ENCODE data around the gene DNAL4.

DNAL4 gene, protein sequence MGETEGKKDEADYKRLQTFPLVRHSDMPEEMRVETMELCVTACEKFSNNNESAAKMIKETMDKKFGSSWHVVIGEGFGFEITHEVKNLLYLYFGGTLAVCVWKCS

DNA sequence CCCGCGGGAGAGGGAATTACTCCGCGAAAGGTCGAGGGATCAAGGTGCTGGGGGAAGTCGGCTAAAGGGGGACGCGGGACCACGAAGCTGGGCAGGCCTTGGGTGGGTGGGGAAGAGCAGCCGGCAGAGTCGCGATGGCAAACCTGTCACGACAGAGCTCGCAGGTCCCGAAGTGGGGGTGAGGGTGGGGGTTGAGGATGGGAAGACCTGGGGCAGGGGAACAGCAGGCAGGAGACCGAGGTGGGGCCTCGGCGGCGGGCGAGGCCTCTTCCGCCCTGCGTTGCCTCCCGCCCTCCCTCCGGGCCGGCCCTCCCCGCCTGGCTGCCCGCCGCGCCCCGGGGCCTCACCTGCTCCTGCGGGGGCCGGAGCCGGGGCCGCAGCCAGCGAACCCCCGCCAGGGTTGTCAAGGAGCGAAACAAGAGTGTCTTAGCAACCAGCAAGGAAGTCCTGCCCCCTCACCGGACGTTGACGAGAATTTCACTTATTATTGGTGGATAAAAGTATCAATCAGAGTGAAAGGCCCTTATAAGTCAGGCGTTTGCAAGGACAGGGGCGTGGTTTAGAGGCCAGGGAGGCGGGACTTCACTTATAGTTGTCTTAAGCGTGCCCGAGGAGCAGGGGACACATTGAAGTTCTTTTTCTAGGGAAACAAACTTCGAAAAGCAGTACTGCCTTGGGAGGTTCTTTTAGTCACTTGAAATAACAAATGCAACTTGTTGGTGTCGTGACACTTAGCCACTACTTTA lies at the start of gene DNAL4:
Gene DNAL4 (minus strand): TSS at position 423 of the 746 bp plus-strand sequence. CDS start 11,412 bp downstream, outside the sequence.
- peak; percentile 78 for DNase-seq

DNA sequence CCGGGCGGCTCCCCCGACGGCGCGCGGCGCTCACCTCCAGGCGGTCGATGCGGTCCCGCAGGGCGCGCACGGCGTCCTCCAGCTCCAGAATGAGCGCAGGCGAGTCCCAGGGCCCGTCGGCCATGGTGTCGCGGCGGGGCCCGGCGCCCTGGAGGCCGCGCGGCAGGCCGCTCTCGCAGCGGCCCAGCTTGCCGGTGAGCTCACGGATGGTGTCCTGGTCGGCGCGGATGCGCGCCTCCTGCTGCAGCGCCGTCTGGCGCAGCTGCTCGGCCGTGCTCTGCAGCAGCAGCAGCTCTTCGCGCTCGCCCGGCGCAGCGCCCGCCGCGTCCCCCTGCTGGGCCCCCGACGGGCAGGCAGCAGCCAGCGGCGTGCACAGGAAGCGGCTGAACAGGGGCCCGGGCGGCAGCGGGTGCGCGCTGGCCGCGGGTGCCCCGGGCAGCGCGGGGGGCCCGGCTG lies 49.3 kb upstream of the DNAL4 start:
- DNase-seq = no peak

DNA sequence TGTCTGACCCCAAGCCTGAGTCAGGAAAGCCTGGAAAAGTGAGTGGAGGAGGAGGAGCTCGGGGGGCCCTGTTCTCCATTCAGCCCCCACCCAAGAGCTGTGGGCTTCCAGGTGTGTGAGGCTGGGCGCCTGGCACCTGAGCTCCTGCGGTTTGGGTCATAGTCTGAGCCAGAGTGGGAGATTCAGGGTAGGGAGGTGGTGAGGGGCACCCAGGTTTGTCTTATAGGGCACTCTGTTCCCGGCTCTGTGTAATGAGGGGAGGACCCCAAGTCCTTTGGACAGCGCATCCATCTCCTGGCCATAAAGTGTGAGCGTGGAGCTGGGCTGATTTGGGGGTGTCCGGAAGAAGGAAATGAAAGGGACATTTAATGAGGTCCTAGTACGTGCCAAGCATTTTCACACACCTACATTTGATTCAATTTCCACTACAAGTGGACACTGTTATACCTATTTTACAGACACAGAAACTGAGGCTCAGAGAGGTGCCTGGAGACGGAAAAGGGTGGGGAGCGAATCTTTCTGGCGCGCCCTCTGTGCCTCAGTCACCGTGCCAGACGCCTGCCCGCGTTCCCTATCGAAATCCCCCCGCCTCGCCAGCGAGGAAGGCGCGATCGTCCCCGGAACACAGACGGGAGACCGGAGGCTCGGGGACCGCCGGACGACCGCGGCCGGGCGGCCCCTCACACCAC lies 48.7 kb upstream of the DNAL4 start:
- DNase-seq = no peak

DNA sequence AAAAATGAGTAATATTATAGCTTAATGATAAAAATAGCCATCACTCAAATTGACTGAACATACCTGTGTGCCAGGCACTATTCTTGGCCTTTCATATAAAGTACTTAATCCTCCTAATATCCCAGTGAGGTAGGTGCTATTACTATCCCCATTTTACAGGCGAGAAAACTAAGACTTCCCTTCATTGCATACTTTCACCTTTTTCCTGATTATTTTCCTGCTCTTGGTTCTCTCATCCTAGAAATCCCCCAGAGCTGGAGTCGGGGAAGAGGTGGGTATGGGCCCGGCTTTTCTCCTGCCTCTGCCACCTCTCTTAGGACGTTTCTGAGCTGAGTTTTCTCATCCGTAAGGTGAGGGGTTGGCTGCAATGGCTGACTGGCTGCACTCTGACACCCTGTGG lies 47.7 kb upstream of the DNAL4 start:
- no peak for DNase-seq

DNA sequence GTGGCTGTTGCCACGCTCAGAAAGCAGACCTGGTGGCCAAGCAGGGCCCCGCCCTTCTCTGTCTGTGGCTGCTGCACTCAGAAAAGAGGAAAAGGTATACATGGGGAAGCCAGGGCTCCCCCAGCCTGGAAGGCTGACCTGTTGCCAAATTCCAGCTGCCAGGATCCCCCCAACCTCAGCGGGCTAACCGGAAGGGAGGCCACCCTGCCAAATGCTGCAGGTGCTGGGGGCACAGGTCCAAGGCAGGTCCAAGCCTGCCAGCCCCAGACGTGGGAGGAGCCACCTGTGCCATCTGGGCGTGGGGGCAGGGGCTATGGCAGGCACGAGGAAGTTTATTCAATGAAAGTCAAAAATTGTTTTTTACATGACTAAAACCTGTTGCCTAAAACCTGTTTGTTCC lies 47.3 kb upstream of the DNAL4 start:
- no peak for DNase-seq

DNA sequence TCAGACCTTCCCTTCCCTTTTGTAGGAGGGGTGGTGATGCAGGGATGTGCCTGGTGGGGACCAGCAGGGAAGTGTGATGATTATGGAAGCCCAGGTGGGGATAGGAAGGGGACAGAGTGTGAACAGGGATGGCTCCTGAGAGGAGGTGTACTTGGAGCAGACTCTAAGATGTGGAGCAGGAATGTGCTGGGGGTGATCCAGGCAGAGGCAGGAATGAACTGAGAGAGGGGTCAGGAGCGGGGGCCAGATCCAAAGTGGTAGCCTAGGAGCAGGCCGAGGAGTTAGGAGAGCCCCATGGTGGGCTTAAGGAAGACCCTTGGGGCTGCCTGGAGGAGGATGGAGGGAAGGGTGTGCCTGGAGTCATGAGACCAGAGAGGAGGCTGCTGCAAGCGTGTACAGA lies 46.2 kb upstream of the DNAL4 start:
- no peak for DNase-seq

DNA sequence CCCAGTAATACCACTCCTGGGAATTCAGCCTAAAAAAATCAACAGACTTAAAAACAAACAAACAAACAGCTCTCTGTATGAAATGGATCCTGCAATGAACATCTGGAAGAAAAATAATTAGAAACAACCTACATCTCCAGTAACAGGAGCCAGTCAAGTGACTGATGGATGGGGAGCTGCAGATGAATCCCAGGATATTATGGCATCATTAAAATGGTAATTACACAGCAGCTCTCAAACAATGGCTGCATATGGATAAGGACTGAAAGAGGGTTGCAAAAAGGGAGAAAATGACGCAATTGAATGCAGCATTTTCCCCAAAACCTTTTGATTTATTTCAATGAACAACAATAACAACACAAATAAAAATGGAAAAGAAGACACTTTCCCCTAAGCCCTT lies 45.7 kb upstream of the DNAL4 start:
- DNase-seq = no peak

DNA sequence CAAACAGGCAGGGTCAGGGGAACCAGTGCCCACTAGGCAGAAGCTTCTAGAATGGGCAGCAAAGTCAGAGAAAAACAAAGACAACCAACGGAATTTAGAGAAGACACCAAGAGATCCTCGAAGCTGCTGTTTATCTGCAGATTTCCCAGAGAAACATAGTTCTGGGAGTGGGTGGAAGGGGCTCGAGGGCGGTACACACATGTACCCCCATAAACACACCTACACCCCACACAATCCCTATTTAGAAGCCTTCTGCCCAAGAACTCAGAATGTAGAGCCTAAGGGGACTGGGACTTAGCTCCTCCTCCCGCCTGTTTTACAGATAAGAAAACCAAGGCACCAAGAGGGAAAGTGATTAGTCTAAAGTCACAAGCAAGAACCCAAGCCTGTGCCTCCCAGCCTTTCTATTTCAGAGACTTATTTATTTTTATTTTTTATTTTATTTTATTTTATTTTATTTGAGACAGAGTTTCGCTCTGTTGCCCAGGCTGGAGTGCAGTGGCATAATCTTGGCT lies 43.5 kb upstream of the DNAL4 start:
- DNase-seq = no peak

DNA sequence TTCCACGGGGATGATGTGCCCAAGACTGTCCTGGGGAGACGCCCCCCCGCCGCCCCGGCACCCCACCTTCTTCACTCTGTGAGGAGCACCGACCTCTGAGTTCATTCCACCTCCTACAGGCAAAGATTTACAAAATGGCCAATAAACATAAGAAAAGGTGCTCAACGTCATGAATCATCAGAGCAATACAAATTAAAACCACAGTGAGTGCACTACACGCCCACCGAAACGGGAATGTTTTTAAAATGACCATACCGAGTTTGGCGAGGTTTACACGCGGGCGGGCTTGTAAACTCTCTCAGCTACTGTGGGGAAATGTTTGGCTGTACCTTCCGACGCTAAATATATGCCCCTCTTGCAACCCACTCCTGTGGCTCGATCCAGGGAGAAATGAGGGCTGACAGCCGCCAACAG lies 42.0 kb upstream of the DNAL4 start:
- DNase-seq = no peak

DNA sequence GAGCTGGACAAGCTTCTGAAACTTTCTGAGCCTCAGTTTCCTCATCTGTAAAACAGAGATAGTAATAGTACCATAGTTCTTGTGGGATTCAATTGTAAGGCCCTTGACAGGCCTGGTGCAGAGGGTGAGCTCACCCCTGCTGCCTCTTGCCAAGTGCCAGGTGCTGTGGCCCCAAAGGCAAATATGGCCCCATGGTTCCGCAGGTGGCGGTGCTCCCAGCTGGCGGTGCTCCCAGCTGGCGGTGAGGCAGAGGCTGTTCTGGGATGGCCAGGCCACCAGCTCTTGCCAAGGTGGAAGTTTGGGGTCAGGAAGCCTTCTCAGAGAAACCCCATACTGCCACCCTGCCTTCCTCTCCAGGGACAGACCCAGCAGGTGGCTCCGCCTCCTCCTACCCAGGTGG lies 41.0 kb upstream of the DNAL4 start:
- DNase-seq = no peak

DNA sequence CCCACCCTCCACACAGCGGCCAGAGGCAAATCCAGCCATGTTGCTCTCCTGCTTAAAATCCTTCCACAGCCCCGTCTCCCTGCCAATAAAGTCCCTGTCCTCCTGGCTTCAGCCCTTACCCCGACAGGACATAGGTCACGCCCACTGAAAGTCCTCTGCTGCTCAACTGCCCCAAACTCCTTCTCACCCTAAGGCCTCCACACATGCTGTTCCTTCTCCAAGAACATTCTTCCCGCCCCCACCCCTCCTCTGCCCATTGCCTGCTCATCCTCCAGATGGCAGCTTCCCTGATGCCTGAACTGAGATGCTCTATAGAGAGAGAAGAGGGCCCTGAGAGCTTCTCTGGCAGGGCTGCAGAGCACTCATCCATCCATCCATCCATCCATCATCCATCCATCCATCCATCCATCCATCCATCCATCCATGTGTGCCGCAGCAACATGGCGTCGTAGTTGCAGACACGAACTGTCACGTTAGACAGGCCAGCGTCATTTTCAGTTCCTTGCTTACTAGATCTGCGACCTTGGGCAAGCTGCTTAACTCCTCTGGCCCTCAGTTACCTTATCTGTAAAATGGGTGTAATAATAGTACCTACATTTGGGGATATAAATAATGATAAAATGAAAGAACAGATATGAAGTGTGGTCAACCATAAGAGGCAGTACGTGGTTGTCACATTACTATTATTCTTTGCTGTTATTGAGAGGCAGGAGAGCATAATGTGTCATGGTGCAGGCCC lies 40.4 kb upstream of the DNAL4 start:
- DNase-seq = no peak

DNA sequence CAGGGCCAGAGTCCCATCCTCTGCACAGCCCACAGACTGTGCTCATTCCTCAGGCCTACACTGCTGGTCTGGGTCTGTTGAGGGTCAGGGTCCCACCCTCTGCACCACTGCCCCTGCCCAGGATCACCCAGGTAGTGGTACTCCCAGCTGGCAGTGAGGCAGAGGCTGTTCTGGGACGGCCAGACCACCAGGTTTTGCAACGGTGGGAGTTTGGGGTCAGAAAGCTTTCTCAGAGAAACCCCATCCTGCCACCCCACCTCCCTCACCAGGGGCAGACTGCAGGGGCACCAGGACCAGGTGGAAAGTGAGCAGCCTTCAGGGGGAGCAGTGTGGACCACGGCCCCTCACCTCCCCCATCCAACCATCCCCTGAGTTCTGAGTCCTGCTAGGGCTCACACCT lies 39.1 kb upstream of the DNAL4 start:
- DNase-seq = no peak

DNA sequence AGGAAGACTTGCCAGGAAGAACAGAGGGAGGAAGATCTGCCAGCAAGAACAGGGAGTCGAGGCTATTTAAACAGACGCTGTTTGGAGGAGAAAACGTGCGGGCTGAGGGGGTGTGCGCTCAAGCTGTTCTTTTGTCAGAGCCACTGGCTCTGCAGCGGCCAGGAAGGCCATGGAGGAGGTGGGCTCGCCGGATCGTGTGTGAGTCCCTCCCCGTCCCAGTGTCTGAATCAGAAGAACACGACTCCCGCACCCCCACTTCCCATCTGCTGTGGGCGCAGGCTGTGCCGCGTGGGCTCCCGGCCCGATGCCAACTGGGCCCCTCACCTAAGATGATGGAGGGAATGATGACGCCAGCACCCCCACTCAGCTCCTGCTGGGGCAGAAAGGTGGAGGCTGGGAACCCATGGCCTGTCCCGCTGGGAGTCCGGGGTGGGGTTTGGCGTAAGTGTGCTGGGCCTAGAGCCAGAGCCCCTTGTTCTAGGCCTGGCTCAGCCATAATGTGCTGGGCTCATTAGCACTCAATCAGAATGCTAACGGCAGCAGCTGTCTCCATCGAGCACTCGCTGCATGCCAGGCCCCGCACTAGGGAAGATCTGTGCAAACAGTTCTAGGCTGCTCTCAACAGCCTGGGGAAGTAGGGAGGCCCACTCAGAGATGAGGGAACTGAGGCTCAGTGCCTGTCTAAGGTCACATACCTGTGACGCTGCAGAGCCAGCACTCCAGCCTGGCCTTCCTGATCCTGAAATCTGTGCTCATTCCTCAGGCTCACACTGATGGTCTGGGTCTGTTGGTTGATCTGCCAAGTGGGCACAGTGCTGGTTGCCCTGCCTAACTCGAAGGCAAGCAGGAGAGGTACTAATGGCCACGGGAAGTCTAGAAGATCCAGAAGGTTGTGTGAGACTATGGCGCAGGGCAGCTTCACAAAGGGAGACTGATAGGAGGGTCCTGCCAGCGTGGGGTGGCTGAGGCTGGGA lies 38.3 kb upstream of the DNAL4 start:
- DNase-seq = no peak

DNA sequence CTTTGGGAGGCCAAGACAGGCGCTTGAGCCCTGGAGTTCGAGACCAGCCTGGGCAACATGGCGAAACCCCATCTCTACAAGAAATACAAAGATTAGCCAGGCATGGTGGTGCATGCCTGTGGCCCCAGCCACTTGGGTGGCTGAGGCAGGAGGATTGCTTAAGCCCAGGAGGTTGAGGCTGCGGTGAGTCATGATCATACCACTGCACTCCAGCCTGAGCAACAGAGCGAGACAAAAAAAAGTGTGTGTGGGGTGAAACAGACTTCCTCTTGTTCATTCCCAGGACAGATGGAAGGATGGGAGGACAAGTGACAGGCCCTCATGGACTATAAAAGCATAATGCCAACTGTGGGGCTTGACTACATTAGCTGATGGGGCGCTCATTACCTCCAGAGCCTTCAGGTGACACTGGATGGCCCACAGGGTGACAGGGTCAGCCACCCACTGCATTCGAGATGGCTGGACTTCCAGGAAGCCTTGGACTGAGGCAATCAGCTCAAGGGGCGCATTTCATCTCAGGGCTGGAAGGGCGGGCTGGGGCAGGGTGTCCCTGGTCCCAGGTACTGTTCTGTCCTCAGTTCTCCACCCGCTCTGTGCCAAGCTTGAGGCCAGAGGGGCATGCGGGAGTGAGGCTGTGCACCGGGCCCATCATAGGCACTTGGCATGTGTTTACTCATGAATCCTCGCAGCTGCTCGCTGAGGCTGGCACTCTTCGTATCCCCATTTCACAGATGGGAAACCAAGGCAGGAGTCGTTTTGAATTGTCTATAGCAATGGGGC lies 37.4 kb upstream of the DNAL4 start:
- no peak for DNase-seq

DNA sequence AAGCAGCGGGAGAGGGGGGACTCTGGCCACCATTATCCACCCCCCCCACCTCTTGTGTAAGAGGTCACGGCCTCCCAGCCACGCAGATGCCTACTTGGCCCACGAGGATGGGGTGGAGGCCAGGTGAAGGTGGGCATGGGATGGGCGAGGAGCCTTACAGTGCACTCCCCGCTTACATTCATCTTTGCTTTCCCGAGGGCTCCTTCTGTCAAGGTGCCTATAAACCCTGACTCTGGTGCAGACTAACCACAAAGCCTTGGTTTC lies 36.8 kb upstream of the DNAL4 start:
- no peak for DNase-seq

DNA sequence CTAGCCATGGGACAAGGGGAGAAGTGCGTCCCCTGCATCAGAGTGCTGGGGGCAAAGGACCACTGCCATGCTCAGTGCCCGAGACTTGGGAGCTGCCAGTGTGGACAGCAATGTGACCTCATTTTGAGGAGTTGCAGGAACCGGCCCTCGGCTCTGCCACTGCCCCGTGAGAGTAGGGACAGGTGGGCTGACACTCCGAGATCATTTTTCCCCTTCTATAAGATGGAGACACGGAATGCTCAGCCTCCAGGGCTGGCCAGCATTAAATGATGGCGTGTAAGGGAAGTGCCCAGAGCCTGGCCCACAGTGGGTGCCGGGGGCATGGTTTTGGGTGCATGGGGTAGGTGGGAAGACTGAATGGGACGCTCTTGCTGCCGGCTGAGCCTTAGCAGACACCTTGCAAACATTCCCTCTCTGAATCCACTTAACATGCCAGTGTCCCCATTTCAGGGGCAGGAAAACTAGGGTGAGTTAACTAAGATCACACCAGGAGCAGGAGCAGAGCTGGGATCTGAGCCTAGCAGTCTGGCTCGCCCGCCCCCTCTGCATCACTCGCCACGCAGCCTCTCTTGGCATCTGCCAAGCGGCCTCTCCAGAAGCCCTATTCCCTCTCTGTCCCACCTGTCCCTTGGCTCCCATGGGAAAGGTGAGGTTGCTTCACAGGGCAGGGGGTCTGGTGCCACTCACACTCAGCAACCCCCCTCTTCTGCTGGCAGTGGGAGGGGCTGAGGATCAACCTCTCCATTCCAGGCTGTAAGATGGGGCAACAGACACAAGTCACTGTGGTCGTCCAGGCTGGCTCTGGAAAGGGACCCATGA lies 36.3 kb upstream of the DNAL4 start:
- DNase-seq = no peak

DNA sequence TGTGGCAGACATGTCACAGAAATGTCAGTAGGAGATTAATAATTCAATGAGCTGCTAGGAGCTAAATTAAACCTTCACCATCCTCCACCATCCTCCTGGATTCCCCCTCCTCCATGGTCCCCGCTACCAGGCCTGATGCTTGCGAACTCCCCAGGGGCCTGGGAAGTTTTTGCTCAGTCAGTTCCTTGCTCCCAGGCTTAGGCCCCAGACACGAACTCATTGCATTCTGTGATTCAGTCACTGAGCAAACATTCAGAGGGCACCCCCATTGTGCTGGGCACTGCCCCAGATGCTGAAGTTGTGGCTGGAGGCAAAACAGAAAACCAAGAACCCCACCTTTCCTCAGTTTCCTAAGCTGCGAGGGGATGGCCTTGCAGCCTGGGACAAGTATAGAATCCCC lies 35.5 kb upstream of the DNAL4 start:
- DNase-seq = no peak

DNA sequence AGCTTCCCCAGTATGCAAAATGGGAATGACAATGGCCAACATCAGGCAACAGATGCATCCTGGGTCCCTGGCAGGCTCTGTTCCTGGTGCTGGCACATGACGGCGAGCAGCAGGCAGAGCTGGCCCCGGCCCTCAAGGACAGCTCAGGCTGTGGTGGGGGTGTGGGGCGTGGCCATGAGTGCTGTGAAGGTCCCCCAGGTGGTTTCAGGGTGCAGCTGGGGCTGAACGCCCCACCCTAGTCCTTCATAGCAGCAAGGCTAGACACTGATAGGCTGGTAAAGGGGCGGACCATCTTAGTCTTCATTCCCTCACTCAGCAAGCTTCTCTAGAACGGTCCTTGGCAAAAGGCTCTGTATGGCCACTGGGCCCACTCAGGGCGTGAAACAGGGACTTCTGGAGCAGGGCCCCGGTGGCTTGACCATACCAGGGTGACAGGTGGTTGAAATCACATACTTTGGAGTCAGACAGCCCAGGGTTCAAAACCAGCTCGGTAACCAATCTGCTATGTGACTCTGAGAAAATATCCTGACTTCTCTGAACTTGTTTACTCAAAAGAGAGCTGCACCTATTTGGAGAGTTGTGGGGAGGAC lies 34.8 kb upstream of the DNAL4 start:
- DNase-seq = no peak

DNA sequence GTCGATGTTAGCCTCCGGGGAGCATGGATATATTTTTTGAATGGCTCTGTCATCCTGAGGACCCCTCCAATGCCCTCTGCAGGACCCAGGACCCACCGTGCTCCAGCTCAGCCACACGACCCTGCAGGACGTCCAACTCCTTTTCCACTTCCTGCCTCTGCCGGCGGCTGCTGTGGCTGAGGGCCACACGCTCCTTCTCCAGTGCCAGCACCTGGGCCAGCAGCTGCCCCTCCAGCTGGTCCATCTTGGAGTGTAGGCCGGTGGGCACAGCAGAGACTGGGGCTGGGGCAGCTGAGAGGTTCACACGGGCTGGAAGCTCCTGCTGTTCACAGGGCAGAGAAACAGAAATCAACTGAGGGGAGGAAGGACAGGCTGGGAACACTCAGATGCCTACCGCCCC lies 34.2 kb upstream of the DNAL4 start:
- no peak for DNase-seq

DNA sequence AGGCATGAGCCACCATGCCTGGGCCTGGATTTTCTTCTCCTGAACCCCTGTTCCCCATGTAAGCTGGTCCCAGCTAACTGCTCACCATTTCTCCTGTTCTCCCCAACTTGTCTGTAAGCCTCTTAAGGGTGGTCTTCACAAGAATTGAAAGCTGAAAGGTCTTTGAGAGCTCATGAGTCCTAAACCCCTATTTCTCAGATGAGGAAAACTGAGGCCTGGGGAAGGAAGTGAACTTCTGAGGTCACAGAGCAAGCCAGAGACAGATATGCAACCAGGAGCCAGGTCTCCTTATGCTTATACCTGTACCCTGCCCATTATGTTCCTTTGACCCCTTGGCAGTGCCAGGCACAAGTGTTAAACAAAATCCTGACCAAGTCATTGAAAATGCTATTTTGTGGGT lies 33.6 kb upstream of the DNAL4 start:
- DNase-seq = no peak
